ENCODE measurements around the gene DHRS3. TPM values are rescaled to one million over a fixed set of nuclear protein-coding genes. Genes with fewer than 3 reads are reported as not detected.
A peak's percentile ranks its signal among the peaks of the same experiment; 100 is the strongest.

The DHRS3 gene
- total and polyA plus RNA-seq, 2 donors (not counting 1 experiment from before 2014, with no cell fraction given) = 8.4 to 36.8 TPM

GRCh38 chr1:12637693-12638092 lies 19.7 kb upstream of the DHRS3 start:
- Histone ChIP-seq H3K36me3 (ENCODE audit: control insufficient read depth, insufficient read depth, low read length) (no peaks in the 10 kb centered on the region), H3K9ac (ENCODE audit: insufficient read depth, low read length) (no peak overlapping the region), H4K20me1 (ENCODE audit: control insufficient read depth, extremely low read depth, insufficient read depth, low read length) (no peaks in the 10 kb centered on the region), H3K4me1 (ENCODE audit: control insufficient read depth, extremely low read depth, insufficient read depth, low read length) (no peaks in the 10 kb centered on the region), H3K79me2 (ENCODE audit: control insufficient read depth, insufficient read depth, low read length) (no peaks in the 10 kb centered on the region), H3K27ac (ENCODE audit: insufficient read depth, low read length) (no peak overlapping the region), H3K9me3 (ENCODE audit: control insufficient read depth, insufficient read depth, low read depth, low read length) (no peaks in the 10 kb centered on the region), H3K4me3 (replicated peaks in 1 of 4; ENCODE audit: control extremely low read depth in 1 of 4, insufficient read depth in 1 of 4, low read depth in 3 of 4, low read length in 4 of 4) (no peak overlapping the region), H2AFZ (ENCODE audit: low read length) (no peak overlapping the region), H3K4me2 (ENCODE audit: extremely low read depth, insufficient read depth, low read length) (no peak overlapping the region), H3K27me3 (ENCODE audit: control insufficient read depth, insufficient read depth, low read length) (no peaks in the 10 kb centered on the region)
- TF ChIP-seq CTCF (conservative IDR thresholded peaks at IDR 0.05 in 1 of 2, IDR thresholded peaks at IDR 0.05 in 1 of 2; ENCODE audit: low read depth in 1 of 2, low read length in 2 of 2) = no peak
- no peak for TF ChIP-seq EZH2 (IDR thresholded peaks at IDR 0.05; ENCODE audit: low read length, missing control alignments)
- no peak for DNase-seq (ENCODE audit: low read depth in 2 of 2)

- Histone ChIP-seq H4K20me1 (ENCODE audit: control insufficient read depth, extremely low read depth, insufficient read depth, low read length) (no peaks in the 10 kb centered on the region), H3K27ac (ENCODE audit: insufficient read depth, low read length) (no peak overlapping the region), H3K36me3 (ENCODE audit: control insufficient read depth, insufficient read depth, low read length) (no peaks in the 10 kb centered on the region), H3K4me3 (replicated peaks in 1 of 4; ENCODE audit: control extremely low read depth in 1 of 4, insufficient read depth in 1 of 4, low read depth in 3 of 4, low read length in 4 of 4) (no peak overlapping the region), H3K4me2 (ENCODE audit: extremely low read depth, insufficient read depth, low read length) (no peak overlapping the region), H3K4me1 (ENCODE audit: control insufficient read depth, extremely low read depth, insufficient read depth, low read length) (no peaks in the 10 kb centered on the region), H3K9ac (ENCODE audit: insufficient read depth, low read length) (no peak overlapping the region), H3K9me3 (ENCODE audit: control insufficient read depth, insufficient read depth, low read depth, low read length) (no peaks in the 10 kb centered on the region), H3K27me3 (ENCODE audit: control insufficient read depth, insufficient read depth, low read length) (peaks cover 5% of the 10 kb centered on the region), H3K79me2 (ENCODE audit: control insufficient read depth, insufficient read depth, low read length) (no peaks in the 10 kb centered on the region), H2AFZ (ENCODE audit: low read length) (no peak overlapping the region)
- no peak for TF ChIP-seq CTCF (conservative IDR thresholded peaks at IDR 0.05 in 1 of 2, IDR thresholded peaks at IDR 0.05 in 1 of 2; ENCODE audit: low read depth in 1 of 2, low read length in 2 of 2)
- no peak for TF ChIP-seq EZH2 (IDR thresholded peaks at IDR 0.05; ENCODE audit: low read length, missing control alignments)
- DNase-seq (ENCODE audit: low read depth in 2 of 2) = peak in 1 of 2 donors; percentile 72
Measured at GRCh38 chr1:12636098-12636950, 18.3 kb upstream of the DHRS3 start.

- Histone ChIP-seq H3K9ac (ENCODE audit: insufficient read depth, low read length) (no peak overlapping the region), H3K79me2 (ENCODE audit: control insufficient read depth, insufficient read depth, low read length) (no peaks in the 10 kb centered on the region), H2AFZ (ENCODE audit: low read length) (no peak overlapping the region)
Measured at GRCh38 chr1:12634696-12635202, 16.7 kb upstream of the DHRS3 start.

More at GRCh38 chr1:12634696-12635202, 16.7 kb upstream of the DHRS3 start:
- no peak for DNase-seq (ENCODE audit: low read depth in 2 of 2)
- Histone ChIP-seq H3K27me3 (ENCODE audit: control insufficient read depth, insufficient read depth, low read length) (peaks cover 5% of the 10 kb centered on the region), H3K27ac (ENCODE audit: insufficient read depth, low read length) (no peak overlapping the region), H3K4me3 (replicated peaks in 1 of 4; ENCODE audit: control extremely low read depth in 1 of 4, insufficient read depth in 1 of 4, low read depth in 3 of 4, low read length in 4 of 4) (no peak overlapping the region), H3K4me2 (ENCODE audit: extremely low read depth, insufficient read depth, low read length) (no peak overlapping the region), H3K4me1 (ENCODE audit: control insufficient read depth, extremely low read depth, insufficient read depth, low read length) (no peaks in the 10 kb centered on the region), H3K36me3 (ENCODE audit: control insufficient read depth, insufficient read depth, low read length) (no peaks in the 10 kb centered on the region), H4K20me1 (ENCODE audit: control insufficient read depth, extremely low read depth, insufficient read depth, low read length) (no peaks in the 10 kb centered on the region), H3K9me3 (ENCODE audit: control insufficient read depth, insufficient read depth, low read depth, low read length) (no peaks in the 10 kb centered on the region)
- TF ChIP-seq EZH2 (IDR thresholded peaks at IDR 0.05; ENCODE audit: low read length, missing control alignments) = no peak
- TF ChIP-seq CTCF (conservative IDR thresholded peaks at IDR 0.05 in 1 of 2, IDR thresholded peaks at IDR 0.05 in 1 of 2; ENCODE audit: low read depth in 1 of 2, low read length in 2 of 2) = no peak
